ENCODE results near the gene C9. TPM values are rescaled to one million over a fixed set of nuclear protein-coding genes. Genes with fewer than 3 reads are reported as not detected.
"Not testable (repeated sequence)": the region's sequence is repeated elsewhere in the genome, so short reads cannot be mapped to it uniquely, and the experiment has no call there.

The C9 gene
- total RNA-seq, 3 donors from 2014 or later, result 0.11 to 0.53 (median 0.24) TPM

GRCh38 chr5:39328731-39329130 is 35.6 kb downstream of the C9 start:
- Mint-ChIP-seq H3K4me3 (no peak overlapping the region), H3K27me3 (ENCODE audit: low read depth) (no peaks in the 10 kb centered on the region), H3K4me1 (ENCODE audit: low read depth) (no peaks in the 10 kb centered on the region), H3K36me3 (ENCODE audit: insufficient read depth) (no peaks in the 10 kb centered on the region), H3K9me3 (no peaks in the 10 kb centered on the region)
- no peak for DNase-seq
- ATAC-seq, result no peak

- no peak overlapping the region for H3K4me3 Mint-ChIP-seq
- H3K9me3 Mint-ChIP-seq, result peaks cover 8% of the 10 kb centered on the region
- ATAC-seq, result no peak
- no peak for DNase-seq
- peaks cover 6% of the 10 kb centered on the region for H3K27me3 Mint-ChIP-seq (ENCODE audit: low read depth)
- peaks cover 2% of the 10 kb centered on the region for H3K36me3 Mint-ChIP-seq (ENCODE audit: insufficient read depth)
- no peaks in the 10 kb centered on the region for H3K4me1 Mint-ChIP-seq (ENCODE audit: low read depth)
Measured at GRCh38 chr5:39323542-39323941, 40.8 kb downstream of the C9 start.

GRCh38 chr5:39319395-39319794 is 44.9 kb downstream of the C9 start:
- peaks cover 12% of the 10 kb centered on the region for H3K27me3 Mint-ChIP-seq (ENCODE audit: low read depth)
- ATAC-seq (no peak), DNase-seq (no peak)
- no peaks in the 10 kb centered on the region for H3K4me1 Mint-ChIP-seq (ENCODE audit: low read depth)
- H3K4me3 Mint-ChIP-seq, result no peak overlapping the region
- peaks cover 8% of the 10 kb centered on the region for H3K9me3 Mint-ChIP-seq
- peaks cover 2% of the 10 kb centered on the region for H3K36me3 Mint-ChIP-seq (ENCODE audit: insufficient read depth)

GRCh38 chr5:39316464-39316863 is 47.8 kb downstream of the C9 start:
- H3K27me3 Mint-ChIP-seq (ENCODE audit: low read depth), result peaks cover 12% of the 10 kb centered on the region
- H3K4me1 Mint-ChIP-seq (ENCODE audit: low read depth); DNase-seq; ATAC-seq; H3K4me3 Mint-ChIP-seq; H3K36me3 Mint-ChIP-seq (ENCODE audit: insufficient read depth); H3K9me3 Mint-ChIP-seq: not testable (repeated sequence)

DNA sequence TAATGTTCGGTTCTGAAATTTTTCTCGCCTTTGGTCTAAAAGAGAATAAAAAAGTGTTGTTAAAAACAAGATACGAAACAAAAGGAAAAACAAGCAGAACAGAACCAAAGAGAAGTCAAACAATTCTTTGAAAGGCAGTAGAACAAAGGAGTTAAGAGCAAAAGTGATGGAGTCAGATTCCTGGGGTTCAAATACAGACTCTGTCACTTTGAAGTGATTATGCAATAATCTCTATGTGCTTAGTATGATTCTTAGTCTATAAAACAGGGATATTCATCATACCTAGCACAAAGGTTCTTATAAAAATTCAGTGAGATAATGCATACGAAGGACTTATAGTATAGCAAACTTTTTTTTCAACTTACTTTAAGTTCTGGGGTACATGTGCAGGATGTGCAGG is 48.3 kb downstream of the C9 start:
- Mint-ChIP-seq H3K9me3 (peaks cover 8% of the 10 kb centered on the region), H3K36me3 (ENCODE audit: insufficient read depth) (peaks cover 2% of the 10 kb centered on the region), H3K27me3 (ENCODE audit: low read depth) (peaks cover 10% of the 10 kb centered on the region), H3K4me1 (ENCODE audit: low read depth) (no peaks in the 10 kb centered on the region), H3K4me3 (no peak overlapping the region)
- no peak for DNase-seq
- no peak for ATAC-seq

- no peak overlapping the region for H3K4me3 Mint-ChIP-seq
- ATAC-seq, result no peak
- H3K9me3 Mint-ChIP-seq, result no peaks in the 10 kb centered on the region
- H3K4me1 Mint-ChIP-seq (ENCODE audit: low read depth), result no peaks in the 10 kb centered on the region
- no peaks in the 10 kb centered on the region for H3K36me3 Mint-ChIP-seq (ENCODE audit: insufficient read depth)
- peaks cover 6% of the 10 kb centered on the region for H3K27me3 Mint-ChIP-seq (ENCODE audit: low read depth)
- no peak for DNase-seq
Measured at GRCh38 chr5:39314591-39314990, 49.7 kb downstream of the C9 start.

DNA sequence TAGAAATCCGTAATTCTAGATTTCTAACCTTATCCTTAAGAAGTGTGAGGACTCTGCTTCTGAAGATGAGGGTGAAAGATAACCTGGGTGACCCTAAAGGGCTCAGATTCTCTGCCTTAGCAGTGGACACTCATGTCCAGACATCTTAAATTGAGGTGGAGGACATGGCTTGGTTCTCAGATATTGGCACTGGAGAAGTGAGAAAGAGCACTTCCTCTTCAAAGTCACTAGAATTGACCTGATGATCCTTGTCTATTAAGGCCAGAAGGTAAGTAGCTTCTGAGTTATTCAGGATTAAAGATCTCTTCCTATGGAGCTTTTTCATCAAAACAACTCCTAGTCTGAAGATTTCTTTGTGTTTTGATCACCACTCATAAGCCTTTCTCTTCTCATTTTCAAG is 54.8 kb downstream of the C9 start:
- H3K4me3 Mint-ChIP-seq, result no peak overlapping the region
- no peak for ATAC-seq
- H3K4me1 Mint-ChIP-seq (ENCODE audit: low read depth), result no peaks in the 10 kb centered on the region
- DNase-seq, result no peak
- H3K36me3 Mint-ChIP-seq (ENCODE audit: insufficient read depth), result no peaks in the 10 kb centered on the region
- H3K9me3 Mint-ChIP-seq, result no peaks in the 10 kb centered on the region
- H3K27me3 Mint-ChIP-seq (ENCODE audit: low read depth), result peaks cover 2% of the 10 kb centered on the region

GRCh38 chr5:39302472-39302871 is 61.8 kb downstream of the C9 start:
- Mint-ChIP-seq H3K4me1 (ENCODE audit: low read depth) (no peaks in the 10 kb centered on the region), H3K9me3 (peaks cover 5% of the 10 kb centered on the region), H3K27me3 (ENCODE audit: low read depth) (peaks cover 2% of the 10 kb centered on the region), H3K4me3 (no peak overlapping the region), H3K36me3 (ENCODE audit: insufficient read depth) (no peaks in the 10 kb centered on the region)
- DNase-seq (no peak), ATAC-seq (no peak)

GRCh38 chr5:39301406-39301805 is 62.9 kb downstream of the C9 start:
- no peak overlapping the region for H3K4me3 Mint-ChIP-seq
- no peaks in the 10 kb centered on the region for H3K36me3 Mint-ChIP-seq (ENCODE audit: insufficient read depth)
- ATAC-seq (no peak), DNase-seq (no peak)
- peaks cover 2% of the 10 kb centered on the region for H3K27me3 Mint-ChIP-seq (ENCODE audit: low read depth)
- H3K9me3 Mint-ChIP-seq, result peaks cover 5% of the 10 kb centered on the region
- no peaks in the 10 kb centered on the region for H3K4me1 Mint-ChIP-seq (ENCODE audit: low read depth)

GRCh38 chr5:39299962-39300361 is 64.3 kb downstream of the C9 start:
- Mint-ChIP-seq H3K27me3 (ENCODE audit: low read depth) (no peaks in the 10 kb centered on the region), H3K36me3 (ENCODE audit: insufficient read depth) (no peaks in the 10 kb centered on the region), H3K4me3 (no peak overlapping the region), H3K9me3 (peaks cover 9% of the 10 kb centered on the region), H3K4me1 (ENCODE audit: low read depth) (no peaks in the 10 kb centered on the region)
- ATAC-seq (no peak), DNase-seq (no peak)

DNA sequence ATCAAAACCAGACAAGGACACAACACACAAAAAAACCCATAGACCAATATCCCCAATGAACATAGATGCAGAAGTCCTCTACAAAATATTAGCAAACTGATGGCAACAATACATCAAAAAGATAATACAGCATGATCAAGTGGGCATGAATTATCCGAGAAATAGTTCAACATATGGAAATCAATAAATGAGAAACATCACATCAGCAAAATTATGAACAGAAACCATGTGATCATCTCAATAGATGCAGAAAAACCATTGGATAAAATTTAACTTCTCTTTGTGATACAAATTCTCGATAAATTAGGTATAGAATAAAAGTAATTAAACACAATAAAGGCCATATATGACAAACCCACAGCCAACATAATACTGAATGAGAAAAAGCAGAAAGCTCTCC is 69.6 kb downstream of the C9 start:
- Mint-ChIP-seq H3K4me1 (ENCODE audit: low read depth) (no peaks in the 10 kb centered on the region), H3K36me3 (ENCODE audit: insufficient read depth) (peaks cover 2% of the 10 kb centered on the region), H3K4me3 (no peak overlapping the region), H3K27me3 (ENCODE audit: low read depth) (peaks cover 8% of the 10 kb centered on the region), H3K9me3 (peaks cover 15% of the 10 kb centered on the region)
- DNase-seq (no peak), ATAC-seq (no peak)

DNA sequence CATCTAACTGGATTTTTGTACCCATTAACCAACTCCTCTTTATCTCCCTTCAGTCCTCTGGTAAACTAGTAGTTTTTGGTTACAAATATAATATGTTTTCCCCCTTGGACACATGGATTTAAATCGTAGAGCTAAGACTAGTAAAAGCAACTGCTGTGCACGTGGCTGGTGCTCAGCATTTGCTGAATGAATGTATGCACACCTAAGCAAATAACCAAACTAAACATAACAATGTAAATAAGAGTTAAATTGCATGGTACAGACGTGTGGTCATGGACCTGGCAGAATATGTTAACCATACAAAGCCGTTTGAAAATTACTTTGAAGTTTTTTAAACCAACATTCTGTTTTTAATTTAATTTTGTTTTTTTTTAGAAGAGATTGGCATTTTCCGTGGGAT is 79.7 kb downstream of the C9 start:
- H3K36me3 Mint-ChIP-seq (ENCODE audit: insufficient read depth), result peaks cover 3% of the 10 kb centered on the region
- peaks cover 7% of the 10 kb centered on the region for H3K9me3 Mint-ChIP-seq
- H3K4me3 Mint-ChIP-seq, result no peak overlapping the region
- DNase-seq (no peak), ATAC-seq (no peak)
- peaks cover 14% of the 10 kb centered on the region for H3K4me1 Mint-ChIP-seq (ENCODE audit: low read depth)
- H3K27me3 Mint-ChIP-seq (ENCODE audit: low read depth), result peaks cover 1% of the 10 kb centered on the region

- ATAC-seq (peak; percentile 98), DNase-seq (peak; percentile 49)
- Mint-ChIP-seq H3K27me3 (ENCODE audit: low read depth) (peaks cover 1% of the 10 kb centered on the region), H3K4me1 (ENCODE audit: low read depth) (peaks cover 23% of the 10 kb centered on the region), H3K36me3 (ENCODE audit: insufficient read depth) (peaks cover 3% of the 10 kb centered on the region), H3K9me3 (peaks cover 7% of the 10 kb centered on the region), H3K4me3 (no peak overlapping the region)
Measured at GRCh38 chr5:39283231-39283818, 81.0 kb downstream of the C9 start.

DNA sequence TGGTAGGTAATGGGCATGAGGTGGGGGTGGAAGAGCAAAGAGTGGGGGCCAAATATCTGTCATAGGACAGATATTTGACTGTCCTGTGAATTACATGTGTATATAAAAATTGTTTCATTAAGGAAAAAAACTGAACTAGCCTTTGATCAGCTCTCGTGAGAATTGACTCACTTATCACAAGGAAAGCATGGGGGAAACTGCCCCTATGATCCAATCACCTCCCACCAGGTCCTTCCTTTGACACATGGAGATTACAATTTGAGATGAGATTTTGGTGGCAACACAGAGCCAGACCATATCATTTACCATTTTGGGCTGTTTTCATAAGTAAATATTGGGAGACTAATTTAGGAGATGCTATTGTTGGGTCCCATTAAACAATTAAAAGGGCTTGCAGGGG is 81.7 kb downstream of the C9 start:
- H3K4me3 Mint-ChIP-seq, result no peak overlapping the region
- ATAC-seq, result no peak
- peaks cover 23% of the 10 kb centered on the region for H3K4me1 Mint-ChIP-seq (ENCODE audit: low read depth)
- peaks cover 1% of the 10 kb centered on the region for H3K27me3 Mint-ChIP-seq (ENCODE audit: low read depth)
- peaks cover 3% of the 10 kb centered on the region for H3K36me3 Mint-ChIP-seq (ENCODE audit: insufficient read depth)
- peaks cover 7% of the 10 kb centered on the region for H3K9me3 Mint-ChIP-seq
- DNase-seq, result no peak

GRCh38 chr5:39275865-39276264 is 88.4 kb downstream of the C9 start:
- not testable (repeated sequence) for H3K9me3 Mint-ChIP-seq; H3K27me3 Mint-ChIP-seq (ENCODE audit: low read depth); DNase-seq; ATAC-seq; H3K36me3 Mint-ChIP-seq (ENCODE audit: insufficient read depth)
- Mint-ChIP-seq H3K4me3 (peak overlapping the region; percentile 29), H3K4me1 (ENCODE audit: low read depth) (peaks cover 50% of the 10 kb centered on the region)
